ENCODE data around the gene WDR47.
"Not testable (repeated sequence)": the region's sequence is repeated elsewhere in the genome, so short reads cannot be mapped to it uniquely, and the experiment has no call there.

The WDR47 gene

DNA sequence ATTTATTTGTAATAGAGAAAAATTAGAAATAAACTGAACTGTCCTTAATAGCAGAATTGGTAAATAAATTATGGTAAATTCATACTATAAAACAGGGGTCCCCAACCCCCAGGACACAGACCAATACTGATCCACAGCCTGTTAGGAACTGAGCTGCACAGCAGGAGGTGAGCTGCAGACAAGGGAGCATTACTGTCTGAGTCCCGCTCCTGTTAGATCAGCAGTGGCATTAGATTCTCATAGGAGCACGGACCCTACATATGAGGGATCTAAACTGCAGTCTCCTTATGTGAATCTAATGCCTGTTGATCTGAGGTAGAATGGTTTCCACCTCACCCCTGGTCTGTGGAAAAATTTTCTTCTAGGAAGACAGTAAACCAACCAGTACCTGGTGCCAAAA is 7.5 kb downstream of the WDR47 start:
- TF ChIP-seq, protein P1, sequence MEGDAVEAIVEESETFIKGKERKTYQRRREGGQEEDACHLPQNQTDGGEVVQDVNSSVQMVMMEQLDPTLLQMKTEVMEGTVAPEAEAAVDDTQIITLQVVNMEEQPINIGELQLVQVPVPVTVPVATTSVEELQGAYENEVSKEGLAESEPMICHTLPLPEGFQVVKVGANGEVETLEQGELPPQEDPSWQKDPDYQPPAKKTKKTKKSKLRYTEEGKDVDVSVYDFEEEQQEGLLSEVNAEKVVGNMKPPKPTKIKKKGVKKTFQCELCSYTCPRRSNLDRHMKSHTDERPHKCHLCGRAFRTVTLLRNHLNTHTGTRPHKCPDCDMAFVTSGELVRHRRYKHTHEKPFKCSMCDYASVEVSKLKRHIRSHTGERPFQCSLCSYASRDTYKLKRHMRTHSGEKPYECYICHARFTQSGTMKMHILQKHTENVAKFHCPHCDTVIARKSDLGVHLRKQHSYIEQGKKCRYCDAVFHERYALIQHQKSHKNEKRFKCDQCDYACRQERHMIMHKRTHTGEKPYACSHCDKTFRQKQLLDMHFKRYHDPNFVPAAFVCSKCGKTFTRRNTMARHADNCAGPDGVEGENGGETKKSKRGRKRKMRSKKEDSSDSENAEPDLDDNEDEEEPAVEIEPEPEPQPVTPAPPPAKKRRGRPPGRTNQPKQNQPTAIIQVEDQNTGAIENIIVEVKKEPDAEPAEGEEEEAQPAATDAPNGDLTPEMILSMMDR (IDR thresholded peaks at IDR 0.05; ENCODE audit: insufficient read depth, low read length, poor library complexity, severe bottlenecking) = no peak

DNA sequence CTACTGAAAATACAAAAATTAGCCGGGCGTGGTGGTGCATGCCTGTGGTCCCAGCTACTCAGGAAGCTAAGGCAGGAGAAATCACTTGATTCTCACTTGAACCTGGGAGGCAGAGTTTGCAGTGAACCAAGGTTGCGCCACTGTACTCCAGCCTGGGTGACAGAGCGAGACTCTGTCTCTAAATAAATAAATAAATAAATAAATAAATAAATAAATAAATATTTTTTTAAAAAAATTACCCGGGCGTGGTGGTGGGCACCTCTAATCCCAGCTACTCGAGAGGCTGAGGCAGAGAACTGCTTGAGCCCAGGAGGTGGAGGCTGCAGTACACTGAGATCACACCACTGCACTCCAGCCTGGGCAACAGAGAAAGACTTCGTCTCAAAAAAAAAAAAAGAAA is 12.4 kb downstream of the WDR47 start:
- not testable (repeated sequence) for DNase-seq (ENCODE audit: extremely low read depth, insufficient read length); H3K36me3 ChIP-seq (ENCODE audit: control insufficient read depth, insufficient read depth, low read length); H3K27me3 ChIP-seq (replicated peaks; ENCODE audit: control insufficient read depth, insufficient read depth, low read length); H3K4me3 ChIP-seq (replicated peaks; ENCODE audit: low read depth, low read length)

More for the DNA sequence above, 7.5 kb downstream of the WDR47 start:
- DNase-seq (ENCODE audit: extremely low read depth, insufficient read length) = no peak
- no peaks in the 10 kb centered on the region for H3K27me3 ChIP-seq (replicated peaks; ENCODE audit: control insufficient read depth, insufficient read depth, low read length)
- H3K36me3 ChIP-seq (ENCODE audit: control insufficient read depth, insufficient read depth, low read length) = no peaks in the 10 kb centered on the region
- no peak overlapping the region for H3K4me3 ChIP-seq (replicated peaks; ENCODE audit: low read depth, low read length)

DNA sequence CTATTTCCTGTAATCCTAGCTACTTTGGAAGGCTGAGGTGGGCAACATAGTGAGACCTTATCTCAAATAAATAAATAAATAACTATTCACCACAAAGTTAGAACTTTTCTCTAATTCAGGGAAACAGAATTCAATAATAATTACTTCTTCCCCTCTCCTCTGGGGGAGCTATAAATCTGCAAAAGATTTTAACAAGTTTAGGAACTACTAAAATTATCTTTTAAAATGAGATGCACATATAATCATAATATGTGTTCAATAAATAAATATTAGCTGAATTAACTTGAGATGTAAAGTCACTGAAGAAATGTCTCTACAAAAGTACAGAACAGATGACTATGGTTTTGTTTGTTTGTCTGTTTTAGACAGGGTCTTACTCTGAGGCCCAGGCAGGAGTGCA is 14.1 kb downstream of the WDR47 start:
- TF ChIP-seq, protein P1 (IDR thresholded peaks at IDR 0.05; ENCODE audit: insufficient read depth, low read length, poor library complexity, severe bottlenecking) = no peak
- H3K36me3 ChIP-seq (ENCODE audit: control insufficient read depth, insufficient read depth, low read length) = no peaks in the 10 kb centered on the region
- H3K4me3 ChIP-seq (replicated peaks; ENCODE audit: low read depth, low read length) = no peak overlapping the region
- no peak for DNase-seq (ENCODE audit: extremely low read depth, insufficient read length)
- H3K27me3 ChIP-seq (replicated peaks; ENCODE audit: control insufficient read depth, insufficient read depth, low read length) = no peaks in the 10 kb centered on the region

DNA sequence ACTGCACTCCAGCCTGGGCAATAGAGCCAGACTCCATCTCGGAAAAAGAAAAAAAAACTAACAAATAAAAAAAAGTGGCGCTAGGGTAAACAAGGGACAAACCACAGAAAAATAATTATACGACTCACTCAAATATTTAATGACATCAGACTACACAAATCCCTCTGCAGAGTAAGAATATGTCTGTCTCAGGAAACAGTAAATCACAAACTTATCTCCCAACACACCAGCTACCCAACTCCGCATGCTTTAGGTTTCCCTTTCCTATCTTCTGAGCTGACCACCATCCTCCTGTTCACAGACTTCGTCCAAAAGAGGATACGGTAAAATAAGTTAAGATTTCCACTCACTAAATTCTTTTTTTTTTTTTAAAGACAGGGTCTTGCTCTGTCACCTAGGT is 16.2 kb downstream of the WDR47 start:
- TF ChIP-seq, protein P1 (IDR thresholded peaks at IDR 0.05; ENCODE audit: insufficient read depth, low read length, poor library complexity, severe bottlenecking) = no peak
- Histone ChIP-seq H3K27me3 (replicated peaks; ENCODE audit: control insufficient read depth, insufficient read depth, low read length) (no peaks in the 10 kb centered on the region), H3K36me3 (ENCODE audit: control insufficient read depth, insufficient read depth, low read length) (no peaks in the 10 kb centered on the region), H3K4me3 (replicated peaks; ENCODE audit: low read depth, low read length) (no peak overlapping the region)
- no peak for DNase-seq (ENCODE audit: extremely low read depth, insufficient read length)

DNA sequence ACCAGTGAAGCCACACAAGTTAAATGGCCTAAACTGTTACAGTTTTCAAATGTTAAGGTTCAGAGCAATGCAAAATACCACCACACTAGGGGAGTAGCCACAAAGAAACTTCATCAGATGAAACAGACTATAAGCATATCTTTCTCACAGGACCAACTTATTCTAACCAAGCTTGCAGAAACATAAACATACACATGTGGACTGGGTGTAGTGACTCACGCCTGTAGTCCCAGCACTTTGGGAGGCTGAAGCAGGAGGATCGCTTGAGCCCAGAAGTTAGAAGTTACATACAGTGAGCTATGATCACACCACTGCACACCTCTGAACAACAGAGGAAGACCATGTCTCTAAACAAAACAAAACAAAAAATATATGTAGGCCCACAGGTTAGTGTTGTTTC is 17.3 kb downstream of the WDR47 start:
- Histone ChIP-seq H3K4me3 (replicated peaks; ENCODE audit: low read depth, low read length) (no peak overlapping the region), H3K27me3 (replicated peaks; ENCODE audit: control insufficient read depth, insufficient read depth, low read length) (no peaks in the 10 kb centered on the region), H3K36me3 (ENCODE audit: control insufficient read depth, insufficient read depth, low read length) (no peaks in the 10 kb centered on the region)
- TF ChIP-seq, protein P1 (IDR thresholded peaks at IDR 0.05; ENCODE audit: insufficient read depth, low read length, poor library complexity, severe bottlenecking) = no peak
- no peak for DNase-seq (ENCODE audit: extremely low read depth, insufficient read length)

DNA sequence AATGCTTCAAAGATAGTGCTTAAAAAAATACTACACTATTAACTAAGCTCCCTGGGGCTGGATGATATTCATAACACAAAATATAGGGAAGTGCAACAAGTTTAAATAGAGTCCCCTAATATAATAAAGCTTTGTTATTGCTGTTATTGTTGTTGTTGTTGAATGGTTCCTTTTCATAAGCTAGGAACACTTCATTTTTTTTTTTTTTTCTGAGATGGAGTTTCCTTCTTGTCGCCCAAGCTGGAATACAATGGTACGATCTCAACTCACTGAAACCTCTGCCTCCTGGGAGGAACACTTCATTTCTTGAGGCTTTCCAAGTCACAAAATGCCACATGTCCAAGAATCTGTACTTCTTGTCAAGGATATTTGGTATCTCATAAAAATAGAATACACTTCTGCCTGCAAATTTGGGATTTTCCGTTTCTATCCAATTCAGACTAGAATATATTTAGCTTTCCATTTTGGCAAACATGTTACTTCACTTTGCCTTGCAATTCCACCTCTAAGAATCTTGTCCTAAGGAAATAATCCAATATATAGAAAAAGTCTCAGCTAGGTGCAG is 21.1 kb downstream of the WDR47 start:
- TF ChIP-seq, protein P1 (IDR thresholded peaks at IDR 0.05; ENCODE audit: insufficient read depth, low read length, poor library complexity, severe bottlenecking) = no peak
- Histone ChIP-seq H3K4me3 (replicated peaks; ENCODE audit: low read depth, low read length) (no peak overlapping the region), H3K27me3 (replicated peaks; ENCODE audit: control insufficient read depth, insufficient read depth, low read length) (no peaks in the 10 kb centered on the region), H3K36me3 (ENCODE audit: control insufficient read depth, insufficient read depth, low read length) (no peaks in the 10 kb centered on the region)
- no peak for DNase-seq (ENCODE audit: extremely low read depth, insufficient read length)

DNA sequence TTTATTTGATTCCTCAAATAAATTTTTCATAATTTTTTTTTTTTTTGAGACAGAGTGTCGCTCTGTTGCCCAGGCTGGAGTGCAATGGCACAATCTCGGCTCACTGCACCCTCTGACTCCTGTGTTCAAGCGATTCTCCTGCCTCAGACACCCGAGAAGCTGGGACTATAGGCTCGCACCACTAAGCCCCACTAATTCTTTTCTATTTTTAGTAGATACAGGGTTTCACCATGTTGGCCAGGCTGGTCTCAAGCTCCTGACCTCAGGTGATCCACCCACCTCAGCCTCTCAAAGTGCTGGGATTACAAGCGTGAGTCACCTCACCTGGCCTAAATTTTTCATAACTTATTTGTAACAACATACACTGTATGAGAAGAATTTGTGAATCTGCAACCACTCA is 24.2 kb downstream of the WDR47 start:
- not testable (repeated sequence) for H3K36me3 ChIP-seq (ENCODE audit: control insufficient read depth, insufficient read depth, low read length); DNase-seq (ENCODE audit: extremely low read depth, insufficient read length); H3K4me3 ChIP-seq (replicated peaks; ENCODE audit: low read depth, low read length); H3K27me3 ChIP-seq (replicated peaks; ENCODE audit: control insufficient read depth, insufficient read depth, low read length)

Data from GM06990 (cell line).